Progenitor cell of endocrine pancreas (in vitro differentiated cells): ENCODE measurements around the gene FAM135A. TPM values are rescaled to one million over a fixed set of nuclear protein-coding genes. Genes with fewer than 3 reads are reported as not detected.

Experiments
- DNase-seq: peaks from one replicate; pipeline ENCODE4 v3.0.0; 2021; ENCODE audit warnings: low spot score; ENCODE audit not compliant: unreplicated experiment
- H3K27ac Mint-ChIP-seq: 2 replicates; pipeline ENCODE4 v1.8.0; 2021; ENCODE audit warnings: mild to moderate bottlenecking, moderate library complexity, mixed read lengths
- H3K27me3 Mint-ChIP-seq: 2 replicates; pipeline ENCODE4 v1.8.0; 2021; ENCODE audit warnings: mixed read lengths
- H3K36me3 Mint-ChIP-seq: 2 replicates; pipeline ENCODE4 v1.8.0; 2022; ENCODE audit warnings: mixed read lengths; ENCODE audit not compliant: insufficient read depth
- H3K4me1 Mint-ChIP-seq: 2 replicates; pipeline ENCODE4 v1.8.0; 2021; ENCODE audit warnings: low read depth, mixed read lengths
- H3K4me3 Mint-ChIP-seq: 2 replicates; pipeline ENCODE4 v1.8.0; 2021; ENCODE audit warnings: low read depth, mild to moderate bottlenecking, moderate library complexity, mixed read lengths
- H3K9me3 Mint-ChIP-seq: 2 replicates; pipeline ENCODE4 v1.8.0; 2021; ENCODE audit warnings: low read depth, mixed read lengths
- total RNA-seq: library from RNA; stranded (reverse); gene quantifications from 2 replicates; pipeline ENCODE4 v1.2.1, GENCODE V29; 2021
- TF ChIP-seq, protein P1 (sequence below): fragments of 200-600 bp; sonication (generic); IDR thresholded peaks from one replicate; pipeline ENCODE4 v1.5.0; 2021; ENCODE audit warnings: antibody characterized with exemption, mild to moderate bottlenecking; ENCODE audit not compliant: unreplicated experiment

FAM135A gene
- total RNA-seq, 1 donor from 2014 or later, result 31.9 TPM

DNA sequence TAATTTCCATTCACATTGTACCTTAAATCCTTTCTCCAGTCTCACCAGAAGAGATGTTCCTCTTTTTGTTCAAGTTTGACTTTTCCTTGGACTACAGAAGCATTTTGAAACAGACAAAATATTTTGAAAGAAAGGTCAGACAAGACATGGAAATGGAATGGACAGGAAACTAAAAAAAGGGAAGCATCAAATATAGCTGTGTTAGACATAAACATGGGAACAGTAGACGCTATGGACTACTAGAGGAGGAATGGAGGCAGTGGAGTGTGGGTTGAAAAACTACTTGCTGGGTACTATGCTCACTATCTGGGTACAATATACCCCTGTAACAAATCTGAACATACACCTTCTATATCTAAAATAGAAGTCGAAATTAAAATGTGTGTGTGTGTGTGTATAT is 4.1 kb upstream of the FAM135A start:
- Mint-ChIP-seq H3K27ac (no peak overlapping the region), H3K4me1 (peaks cover 6% of the 10 kb centered on the region), H3K36me3 (no peaks in the 10 kb centered on the region), H3K4me3 (no peak overlapping the region), H3K27me3 (peaks cover 22% of the 10 kb centered on the region), H3K9me3 (no peaks in the 10 kb centered on the region)
- DNase-seq, result no peak
- TF ChIP-seq, protein P1, sequence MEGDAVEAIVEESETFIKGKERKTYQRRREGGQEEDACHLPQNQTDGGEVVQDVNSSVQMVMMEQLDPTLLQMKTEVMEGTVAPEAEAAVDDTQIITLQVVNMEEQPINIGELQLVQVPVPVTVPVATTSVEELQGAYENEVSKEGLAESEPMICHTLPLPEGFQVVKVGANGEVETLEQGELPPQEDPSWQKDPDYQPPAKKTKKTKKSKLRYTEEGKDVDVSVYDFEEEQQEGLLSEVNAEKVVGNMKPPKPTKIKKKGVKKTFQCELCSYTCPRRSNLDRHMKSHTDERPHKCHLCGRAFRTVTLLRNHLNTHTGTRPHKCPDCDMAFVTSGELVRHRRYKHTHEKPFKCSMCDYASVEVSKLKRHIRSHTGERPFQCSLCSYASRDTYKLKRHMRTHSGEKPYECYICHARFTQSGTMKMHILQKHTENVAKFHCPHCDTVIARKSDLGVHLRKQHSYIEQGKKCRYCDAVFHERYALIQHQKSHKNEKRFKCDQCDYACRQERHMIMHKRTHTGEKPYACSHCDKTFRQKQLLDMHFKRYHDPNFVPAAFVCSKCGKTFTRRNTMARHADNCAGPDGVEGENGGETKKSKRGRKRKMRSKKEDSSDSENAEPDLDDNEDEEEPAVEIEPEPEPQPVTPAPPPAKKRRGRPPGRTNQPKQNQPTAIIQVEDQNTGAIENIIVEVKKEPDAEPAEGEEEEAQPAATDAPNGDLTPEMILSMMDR, result no peak

DNA sequence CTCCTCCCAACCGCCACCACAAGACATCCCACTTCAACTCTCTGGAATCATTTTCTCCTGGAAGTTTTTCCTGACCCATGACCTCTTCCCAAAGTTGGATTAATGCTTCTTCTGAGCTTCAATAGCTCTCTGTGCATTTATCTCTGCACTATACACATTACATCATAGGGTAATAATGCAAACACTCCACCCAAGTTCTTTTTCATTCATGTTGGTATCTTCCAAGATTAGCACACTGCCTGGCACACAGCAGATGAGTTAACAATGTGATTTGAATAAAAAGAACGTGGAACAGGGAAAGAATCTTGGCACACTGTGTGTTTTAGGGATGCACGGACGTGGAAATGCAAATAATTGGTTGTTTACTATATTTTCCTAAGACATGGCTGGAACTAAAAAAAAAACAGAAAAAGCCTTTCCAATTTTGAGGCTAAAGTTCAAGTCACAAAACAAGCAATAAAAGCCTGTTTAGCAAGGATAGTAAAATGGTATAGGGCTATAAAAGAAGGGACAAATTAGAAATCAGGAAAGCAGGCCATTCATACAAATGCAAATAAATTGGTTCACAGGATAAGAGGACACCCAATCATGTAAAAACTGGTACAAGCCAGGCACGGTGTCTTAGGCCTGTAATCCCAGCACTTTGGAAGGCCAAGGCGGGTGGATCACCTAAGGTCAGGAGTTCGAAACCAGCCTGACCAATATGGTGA is 1.6 kb upstream of the FAM135A start:
- Mint-ChIP-seq H3K4me1 (peaks cover 12% of the 10 kb centered on the region), H3K27ac (peak overlapping the region; percentile 54), H3K9me3 (no peaks in the 10 kb centered on the region), H3K27me3 (peaks cover 18% of the 10 kb centered on the region), H3K4me3 (peak overlapping the region; percentile 82), H3K36me3 (peaks cover 3% of the 10 kb centered on the region)
- TF ChIP-seq, protein P1, result no peak
- DNase-seq, result no peak

DNA sequence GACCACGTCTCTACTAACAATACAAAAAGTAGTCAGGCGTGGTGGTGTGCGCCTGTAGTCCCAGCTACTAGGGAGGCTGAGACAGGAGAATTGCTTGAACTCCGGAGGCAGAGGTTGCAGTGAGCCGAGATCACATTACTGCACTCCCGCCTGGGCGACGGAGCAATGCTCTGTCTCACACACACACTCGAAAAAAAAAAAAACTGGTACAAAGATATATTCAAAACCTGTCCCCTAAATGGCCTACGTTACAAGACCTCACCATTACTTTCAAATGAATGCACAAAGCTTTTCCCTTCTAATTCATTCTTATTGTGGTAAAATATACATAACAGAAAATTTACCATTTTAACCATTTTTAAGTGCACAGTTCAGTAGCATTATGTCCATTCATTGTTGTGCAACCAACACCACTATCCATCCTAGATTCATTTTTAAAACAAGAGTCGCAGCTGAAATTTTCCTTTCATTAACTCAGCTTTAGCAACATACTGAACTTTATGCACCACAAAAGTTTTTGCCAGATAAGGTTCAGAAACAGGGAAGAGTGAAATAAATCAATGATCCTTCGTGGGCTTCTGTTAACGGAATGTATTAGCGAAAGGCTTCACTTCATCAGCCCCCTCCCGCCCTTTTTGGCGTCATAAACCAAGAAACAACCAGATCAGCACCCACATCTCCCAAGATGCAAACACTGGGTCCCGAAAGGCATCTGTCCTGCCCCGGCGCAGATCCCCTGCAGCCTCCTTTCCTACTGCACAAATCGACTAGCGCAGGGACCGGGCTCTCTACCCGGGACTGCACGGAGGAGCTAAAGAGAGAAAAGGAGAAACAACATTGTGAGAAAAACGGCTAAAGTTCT is 825 bp upstream of the FAM135A start:
- peak overlapping the region; percentile 82 for H3K4me3 Mint-ChIP-seq
- H3K9me3 Mint-ChIP-seq, result no peaks in the 10 kb centered on the region
- peaks cover 3% of the 10 kb centered on the region for H3K36me3 Mint-ChIP-seq
- H3K27me3 Mint-ChIP-seq, result peaks cover 14% of the 10 kb centered on the region
- H3K27ac Mint-ChIP-seq, result peak overlapping the region; percentile 96
- TF ChIP-seq, protein P1, result no peak
- H3K4me1 Mint-ChIP-seq, result peaks cover 12% of the 10 kb centered on the region
- no peak for DNase-seq

DNA sequence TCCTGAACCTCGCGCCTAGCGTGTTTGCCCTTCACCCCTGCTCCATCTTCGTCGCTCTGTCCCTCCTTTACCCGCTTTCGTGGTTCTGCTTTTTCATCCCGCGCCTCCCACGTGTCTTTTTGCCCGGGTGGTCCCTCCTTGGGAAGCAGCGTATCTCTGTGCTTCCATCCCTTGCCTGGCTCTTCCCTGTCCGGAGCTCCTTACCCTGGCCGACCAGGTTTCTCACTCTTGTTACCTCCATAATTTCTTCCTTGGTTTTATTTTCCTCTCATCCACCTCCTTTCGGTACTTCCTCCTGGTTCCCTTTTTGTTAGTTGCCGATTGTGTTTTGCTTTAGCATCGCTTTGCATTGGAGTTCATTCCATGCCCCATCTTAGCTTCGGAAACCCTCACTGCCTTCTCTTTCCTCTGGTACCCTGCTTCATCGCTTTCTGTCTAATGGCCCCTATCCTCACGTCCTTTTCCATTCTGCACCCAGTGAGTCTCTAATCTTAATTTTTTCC is 735 bp downstream of the FAM135A start:
- Mint-ChIP-seq H3K9me3 (no peaks in the 10 kb centered on the region), H3K4me1 (peaks cover 12% of the 10 kb centered on the region), H3K27me3 (peaks cover 5% of the 10 kb centered on the region), H3K36me3 (peaks cover 5% of the 10 kb centered on the region), H3K4me3 (peak overlapping the region; percentile 82), H3K27ac (peak overlapping the region; percentile 92)
- TF ChIP-seq, protein P1, result no peak
- DNase-seq, result no peak

DNA sequence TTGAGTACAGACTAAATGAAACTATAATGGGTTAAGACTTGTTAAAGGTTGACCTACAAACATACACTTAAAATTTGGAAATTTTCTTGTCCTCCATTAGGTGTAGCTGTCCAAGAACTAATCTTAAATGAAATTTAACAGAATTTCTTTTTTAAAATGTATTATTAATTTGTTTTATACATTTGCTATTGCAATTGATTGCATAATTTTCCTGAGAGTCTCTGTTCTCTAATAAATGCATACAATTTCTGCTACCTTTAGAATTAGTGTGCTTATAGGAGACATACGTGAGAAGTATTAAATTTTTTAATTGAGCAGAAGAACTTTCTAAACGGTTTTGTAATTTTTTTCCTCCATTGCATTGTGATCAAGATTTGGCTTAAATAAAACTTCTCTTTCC is 1.5 kb downstream of the FAM135A start:
- H3K27me3 Mint-ChIP-seq, result peaks cover 3% of the 10 kb centered on the region
- H3K27ac Mint-ChIP-seq, result peak overlapping the region; percentile 25
- TF ChIP-seq, protein P1, result no peak
- peaks cover 12% of the 10 kb centered on the region for H3K4me1 Mint-ChIP-seq
- H3K4me3 Mint-ChIP-seq, result peak overlapping the region; percentile 82
- H3K36me3 Mint-ChIP-seq, result peaks cover 9% of the 10 kb centered on the region
- no peaks in the 10 kb centered on the region for H3K9me3 Mint-ChIP-seq
- no peak for DNase-seq
